Rectal smooth muscle tissue (tissue), 1 donor: ENCODE data around the gene NANOS1.
A peak's percentile ranks its signal among the peaks of the same experiment; 100 is the strongest.

ENCODE experiments used
- H3K27ac ChIP-seq: one replicate; pipeline ENCODE4 v1.7.0; 2013; ENCODE audit warnings: low read depth, low read length, inconsistent platforms
- H3K27me3 ChIP-seq: one replicate; pipeline ENCODE4 v1.7.0; 2013; ENCODE audit warnings: low read length; ENCODE audit not compliant: control insufficient read depth, insufficient read depth
- H3K36me3 ChIP-seq: one replicate; pipeline ENCODE4 v1.7.0; 2013; ENCODE audit warnings: low read length; ENCODE audit not compliant: control insufficient read depth, insufficient read depth
- H3K4me1 ChIP-seq: one replicate; pipeline ENCODE4 v1.7.0; 2013; ENCODE audit warnings: low read length; ENCODE audit not compliant: control insufficient read depth, insufficient read depth
- H3K4me3 ChIP-seq: one replicate; pipeline ENCODE4 v1.7.0; 2013; ENCODE audit warnings: low read length
- H3K9ac ChIP-seq: one replicate; pipeline ENCODE4 v1.7.0; 2013; ENCODE audit warnings: low read length

Gene NANOS1

GRCh38 chr10:119029613-119030420, at the start of gene NANOS1:
Gene NANOS1, plus strand, starts transcription at chr10:119029714. Its CDS starts 88 bp downstream, at chr10:119029802.
- H3K27ac ChIP-seq: peak within 1 kb of the TSS; percentile 73
- H3K9ac ChIP-seq: no peak within 1 kb of the TSS

DNA sequence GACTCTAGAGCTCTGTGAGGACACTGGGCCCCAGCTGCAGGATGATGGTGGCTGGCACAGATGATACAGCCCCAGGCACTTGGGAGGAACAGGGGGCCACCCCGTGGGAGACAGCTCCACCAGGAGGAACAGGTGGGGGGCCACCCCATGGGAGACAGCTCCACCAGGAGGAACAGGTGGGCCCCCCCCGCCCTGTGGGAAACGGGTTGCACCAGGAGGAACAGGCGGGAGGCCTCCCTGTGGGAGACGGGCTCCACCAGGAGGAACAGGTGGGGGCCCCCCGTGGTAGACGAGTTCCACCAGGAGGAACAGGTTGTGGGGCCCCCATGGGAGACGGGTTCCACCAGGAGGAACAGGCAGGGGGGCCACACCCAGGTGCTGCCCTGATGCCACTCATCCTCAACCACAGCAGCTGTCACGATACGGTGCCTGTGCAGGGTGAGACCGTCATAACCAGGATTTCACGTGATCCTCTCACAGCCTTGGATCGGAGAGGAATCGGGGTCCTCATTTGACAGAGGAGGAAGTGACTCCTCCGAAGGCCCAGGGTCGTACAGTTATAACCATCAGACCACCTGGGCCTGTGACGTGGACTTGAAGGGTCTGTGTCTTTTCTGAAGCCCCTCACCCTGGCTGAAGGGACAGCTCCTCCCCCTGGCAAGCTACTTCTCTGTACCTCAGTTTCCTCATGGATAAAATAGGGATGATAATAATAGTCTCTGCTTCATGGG, 49.2 kb upstream of the NANOS1 start:
- Histone ChIP-seq H3K4me3 (no peak overlapping the region), H3K36me3 (no peaks in the 10 kb centered on the region), H3K27me3 (no peaks in the 10 kb centered on the region), H3K27ac (no peak overlapping the region), H3K9ac (no peak overlapping the region), H3K4me1 (no peaks in the 10 kb centered on the region)

More at GRCh38 chr10:119029613-119030420, at the start of gene NANOS1:
- Histone ChIP-seq H3K4me1 (peaks cover 12% of the 10 kb centered on the region), H3K4me3 (peak within 1 kb of the TSS; percentile 61), H3K27me3 (no peaks in the 10 kb centered on the region), H3K36me3 (peaks cover 10% of the 10 kb centered on the region)

- Histone ChIP-seq H3K9ac (no peak overlapping the region), H3K27ac (no peak overlapping the region), H3K4me3 (no peak overlapping the region), H3K27me3 (no peaks in the 10 kb centered on the region), H3K4me1 (no peaks in the 10 kb centered on the region), H3K36me3 (no peaks in the 10 kb centered on the region)
Observed at GRCh38 chr10:118980870-118981269, 48.6 kb upstream of the NANOS1 start.

DNA sequence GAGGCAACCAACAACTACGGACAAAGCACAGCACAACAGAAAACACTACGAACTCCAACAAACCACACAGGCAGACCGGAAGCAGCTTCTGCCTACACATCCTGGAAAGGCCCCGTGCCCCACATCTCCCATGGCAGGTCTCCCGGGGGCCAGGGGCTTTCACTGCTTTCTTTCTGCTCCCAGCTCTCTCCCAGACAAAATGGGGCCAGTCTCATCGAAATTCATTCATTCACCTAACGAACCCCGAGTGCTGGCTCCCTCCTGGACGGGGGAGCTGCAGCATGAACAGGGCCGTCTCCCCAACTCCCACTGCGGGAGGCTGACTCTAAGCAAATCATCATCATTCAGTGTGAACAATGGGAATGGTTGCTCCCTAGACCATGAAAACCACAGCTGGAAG, 47.6 kb upstream of the NANOS1 start:
- H3K27ac ChIP-seq: no peak overlapping the region
- no peak overlapping the region for H3K4me3 ChIP-seq
- no peaks in the 10 kb centered on the region for H3K27me3 ChIP-seq
- H3K4me1 ChIP-seq: no peaks in the 10 kb centered on the region
- H3K36me3 ChIP-seq: no peaks in the 10 kb centered on the region
- H3K9ac ChIP-seq: no peak overlapping the region

- no peaks in the 10 kb centered on the region for H3K36me3 ChIP-seq
- H3K4me1 ChIP-seq: no peaks in the 10 kb centered on the region
- no peak overlapping the region for H3K4me3 ChIP-seq
- no peaks in the 10 kb centered on the region for H3K27me3 ChIP-seq
- no peak overlapping the region for H3K27ac ChIP-seq
- no peak overlapping the region for H3K9ac ChIP-seq
Observed at GRCh38 chr10:118982366-118982765, 47.1 kb upstream of the NANOS1 start.

- Histone ChIP-seq H3K27me3 (no peaks in the 10 kb centered on the region), H3K9ac (no peak overlapping the region), H3K4me3 (no peak overlapping the region), H3K4me1 (no peaks in the 10 kb centered on the region), H3K27ac (no peak overlapping the region), H3K36me3 (no peaks in the 10 kb centered on the region)
Observed at GRCh38 chr10:118983263-118983662, 46.3 kb upstream of the NANOS1 start.

GRCh38 chr10:118985576-118985975, 43.9 kb upstream of the NANOS1 start:
- H3K27ac ChIP-seq: no peak overlapping the region
- no peak overlapping the region for H3K9ac ChIP-seq
- H3K36me3 ChIP-seq: no peaks in the 10 kb centered on the region
- H3K4me1 ChIP-seq: no peaks in the 10 kb centered on the region
- no peaks in the 10 kb centered on the region for H3K27me3 ChIP-seq
- no peak overlapping the region for H3K4me3 ChIP-seq

- Histone ChIP-seq H3K36me3 (no peaks in the 10 kb centered on the region), H3K4me1 (no peaks in the 10 kb centered on the region), H3K4me3 (no peak overlapping the region), H3K9ac (no peak overlapping the region), H3K27ac (no peak overlapping the region), H3K27me3 (no peaks in the 10 kb centered on the region)
Observed at GRCh38 chr10:118986815-118987790, 42.4 kb upstream of the NANOS1 start.

- H3K9ac ChIP-seq: no peak overlapping the region
- H3K27ac ChIP-seq: no peak overlapping the region
- H3K4me3 ChIP-seq: no peak overlapping the region
- H3K27me3 ChIP-seq: no peaks in the 10 kb centered on the region
- H3K36me3 ChIP-seq: no peaks in the 10 kb centered on the region
- no peaks in the 10 kb centered on the region for H3K4me1 ChIP-seq
Observed at GRCh38 chr10:118990326-118990725, 39.2 kb upstream of the NANOS1 start.

GRCh38 chr10:118992496-118992895, 37.0 kb upstream of the NANOS1 start:
- H3K27ac ChIP-seq: no peak overlapping the region
- no peaks in the 10 kb centered on the region for H3K4me1 ChIP-seq
- H3K36me3 ChIP-seq: no peaks in the 10 kb centered on the region
- H3K27me3 ChIP-seq: no peaks in the 10 kb centered on the region
- no peak overlapping the region for H3K4me3 ChIP-seq
- H3K9ac ChIP-seq: no peak overlapping the region

- no peak overlapping the region for H3K4me3 ChIP-seq
- H3K27me3 ChIP-seq: no peaks in the 10 kb centered on the region
- H3K9ac ChIP-seq: no peak overlapping the region
- no peaks in the 10 kb centered on the region for H3K36me3 ChIP-seq
- no peaks in the 10 kb centered on the region for H3K4me1 ChIP-seq
- H3K27ac ChIP-seq: no peak overlapping the region
Observed at GRCh38 chr10:118993214-118993613, 36.3 kb upstream of the NANOS1 start.

- no peak overlapping the region for H3K27ac ChIP-seq
- no peaks in the 10 kb centered on the region for H3K4me1 ChIP-seq
- no peaks in the 10 kb centered on the region for H3K36me3 ChIP-seq
Observed at GRCh38 chr10:118994321-118994720, 35.2 kb upstream of the NANOS1 start.

More at GRCh38 chr10:118994321-118994720, 35.2 kb upstream of the NANOS1 start:
- Histone ChIP-seq H3K9ac (no peak overlapping the region), H3K27me3 (no peaks in the 10 kb centered on the region), H3K4me3 (no peak overlapping the region)
